ENCODE results near the gene AMTN. TPM values are rescaled to one million over a fixed set of nuclear protein-coding genes. Genes with fewer than 3 reads are reported as not detected.

The AMTN gene
- total and polyA plus RNA-seq, 4 donors, result not detected

DNA sequence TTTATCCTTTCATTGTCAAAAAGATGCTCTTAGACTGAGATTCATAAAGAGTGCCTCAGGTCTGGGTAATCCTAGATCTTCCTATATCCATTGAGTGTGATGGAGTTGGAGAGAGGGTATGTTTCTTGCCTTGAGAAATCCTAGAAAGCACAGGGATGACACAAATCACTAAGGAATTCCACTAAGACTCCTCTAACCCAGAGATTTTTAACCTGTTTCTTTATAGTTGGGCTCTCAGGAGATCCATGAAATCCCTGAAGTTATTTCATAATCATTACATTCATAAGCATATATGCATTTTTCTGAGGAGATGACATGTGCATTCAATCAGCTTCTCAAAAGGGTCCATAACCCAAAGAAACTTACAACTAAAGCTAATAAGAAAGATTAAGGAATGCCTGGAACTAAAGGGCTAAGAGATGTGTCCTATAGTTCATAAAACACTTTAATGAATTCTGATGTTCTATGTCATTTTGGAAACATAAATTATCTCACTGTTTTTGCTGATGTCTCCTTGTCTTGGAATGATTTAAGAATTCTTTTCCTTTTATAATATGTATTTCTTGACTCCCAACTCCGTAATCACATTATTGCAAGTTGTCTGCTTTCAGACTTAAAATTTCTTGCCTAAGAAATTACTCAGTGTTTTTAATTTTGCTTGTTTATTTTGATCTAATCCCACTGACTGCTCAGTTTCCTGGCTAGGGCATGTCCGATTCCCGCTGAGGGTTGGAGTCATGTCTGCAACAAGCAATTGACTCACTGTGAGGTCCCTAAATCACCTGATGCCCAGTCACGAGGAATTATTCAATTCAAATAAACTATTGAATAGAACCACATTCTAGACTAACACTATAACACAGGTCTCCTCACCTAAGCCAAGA is 2.8 kb upstream of the AMTN start:
- 74% methylated on average over 4 of the region's 4 CpGs for WGBS
- DNase-seq (ENCODE audit: low spot score), result no peak
- Histone ChIP-seq H3K9me3 (ENCODE audit: control insufficient read depth in 4 of 4, low read length in 3 of 4) (no peaks in the 10 kb centered on the region), H3K4me3 (ENCODE audit: low read depth in 1 of 3, low read length in 3 of 3) (no peak overlapping the region), H3K4me1 (ENCODE audit: control insufficient read depth in 4 of 4, insufficient read depth in 4 of 4, low read length in 3 of 4) (no peaks in the 10 kb centered on the region), H3K27ac (ENCODE audit: low read depth in 1 of 2, low read length in 2 of 2) (no peak overlapping the region), H3K36me3 (ENCODE audit: control insufficient read depth in 4 of 4, insufficient read depth in 3 of 4, low read depth in 1 of 4, low read length in 3 of 4) (no peaks in the 10 kb centered on the region), H3K27me3 (ENCODE audit: control insufficient read depth in 4 of 4, insufficient read depth in 4 of 4, low read length in 3 of 4) (no peaks in the 10 kb centered on the region), H3K9ac (ENCODE audit: low read depth in 1 of 2, low read length in 2 of 2) (no peak overlapping the region)
- TF ChIP-seq FOXA2 (IDR thresholded peaks at IDR 0.05), result no peak
- TF ChIP-seq YY1 (IDR thresholded peaks at IDR 0.05), result no peak
- no peak for TF ChIP-seq ATF3 (IDR thresholded peaks at IDR 0.05)
- TF ChIP-seq CTCF (IDR thresholded peaks at IDR 0.05; ENCODE audit: low read depth, low read length, missing input control), result no peak
- no peak for TF ChIP-seq GABPA (IDR thresholded peaks at IDR 0.05 in 1 of 2, conservative IDR thresholded peaks at IDR 0.05 in 1 of 2)
- TF ChIP-seq HNF4A (conservative IDR thresholded peaks at IDR 0.05), result no peak
- TF ChIP-seq MAX (IDR thresholded peaks at IDR 0.05), result no peak
- TF ChIP-seq, protein P1, sequence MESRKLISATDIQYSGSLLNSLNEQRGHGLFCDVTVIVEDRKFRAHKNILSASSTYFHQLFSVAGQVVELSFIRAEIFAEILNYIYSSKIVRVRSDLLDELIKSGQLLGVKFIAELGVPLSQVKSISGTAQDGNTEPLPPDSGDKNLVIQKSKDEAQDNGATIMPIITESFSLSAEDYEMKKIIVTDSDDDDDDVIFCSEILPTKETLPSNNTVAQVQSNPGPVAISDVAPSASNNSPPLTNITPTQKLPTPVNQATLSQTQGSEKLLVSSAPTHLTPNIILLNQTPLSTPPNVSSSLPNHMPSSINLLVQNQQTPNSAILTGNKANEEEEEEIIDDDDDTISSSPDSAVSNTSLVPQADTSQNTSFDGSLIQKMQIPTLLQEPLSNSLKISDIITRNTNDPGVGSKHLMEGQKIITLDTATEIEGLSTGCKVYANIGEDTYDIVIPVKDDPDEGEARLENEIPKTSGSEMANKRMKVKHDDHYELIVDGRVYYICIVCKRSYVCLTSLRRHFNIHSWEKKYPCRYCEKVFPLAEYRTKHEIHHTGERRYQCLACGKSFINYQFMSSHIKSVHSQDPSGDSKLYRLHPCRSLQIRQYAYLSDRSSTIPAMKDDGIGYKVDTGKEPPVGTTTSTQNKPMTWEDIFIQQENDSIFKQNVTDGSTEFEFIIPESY (IDR thresholded peaks at IDR 0.05), result no peak
- TF ChIP-seq HNF4G (IDR thresholded peaks at IDR 0.05), result no peak
- no peak for TF ChIP-seq SP1 (IDR thresholded peaks at IDR 0.05)
- no peak for TF ChIP-seq FOXA1 (IDR thresholded peaks at IDR 0.05)
- no peak for TF ChIP-seq JUND (IDR thresholded peaks at IDR 0.05)
- no peak for TF ChIP-seq EGR1 (IDR thresholded peaks at IDR 0.05; ENCODE audit: low read depth in 2 of 2)
- no peak for TF ChIP-seq RXRA (IDR thresholded peaks at IDR 0.05)

- 57% methylated on average over 3 of the region's 3 CpGs for WGBS
- TF ChIP-seq CTCF (IDR thresholded peaks at IDR 0.05; ENCODE audit: low read depth, low read length, missing input control), result no peak
- TF ChIP-seq RXRA (IDR thresholded peaks at IDR 0.05), result no peak
- TF ChIP-seq JUND (IDR thresholded peaks at IDR 0.05), result no peak
- no peak for TF ChIP-seq HNF4A (conservative IDR thresholded peaks at IDR 0.05)
- TF ChIP-seq, protein P1 (IDR thresholded peaks at IDR 0.05), result no peak
- no peak for TF ChIP-seq RAD21 (IDR thresholded peaks at IDR 0.05)
- TF ChIP-seq GABPA (IDR thresholded peaks at IDR 0.05 in 1 of 2, conservative IDR thresholded peaks at IDR 0.05 in 1 of 2), result no peak
- no peak for TF ChIP-seq NR2F2 (IDR thresholded peaks at IDR 0.05)
- TF ChIP-seq ATF3 (IDR thresholded peaks at IDR 0.05), result no peak
- TF ChIP-seq, protein P2, sequence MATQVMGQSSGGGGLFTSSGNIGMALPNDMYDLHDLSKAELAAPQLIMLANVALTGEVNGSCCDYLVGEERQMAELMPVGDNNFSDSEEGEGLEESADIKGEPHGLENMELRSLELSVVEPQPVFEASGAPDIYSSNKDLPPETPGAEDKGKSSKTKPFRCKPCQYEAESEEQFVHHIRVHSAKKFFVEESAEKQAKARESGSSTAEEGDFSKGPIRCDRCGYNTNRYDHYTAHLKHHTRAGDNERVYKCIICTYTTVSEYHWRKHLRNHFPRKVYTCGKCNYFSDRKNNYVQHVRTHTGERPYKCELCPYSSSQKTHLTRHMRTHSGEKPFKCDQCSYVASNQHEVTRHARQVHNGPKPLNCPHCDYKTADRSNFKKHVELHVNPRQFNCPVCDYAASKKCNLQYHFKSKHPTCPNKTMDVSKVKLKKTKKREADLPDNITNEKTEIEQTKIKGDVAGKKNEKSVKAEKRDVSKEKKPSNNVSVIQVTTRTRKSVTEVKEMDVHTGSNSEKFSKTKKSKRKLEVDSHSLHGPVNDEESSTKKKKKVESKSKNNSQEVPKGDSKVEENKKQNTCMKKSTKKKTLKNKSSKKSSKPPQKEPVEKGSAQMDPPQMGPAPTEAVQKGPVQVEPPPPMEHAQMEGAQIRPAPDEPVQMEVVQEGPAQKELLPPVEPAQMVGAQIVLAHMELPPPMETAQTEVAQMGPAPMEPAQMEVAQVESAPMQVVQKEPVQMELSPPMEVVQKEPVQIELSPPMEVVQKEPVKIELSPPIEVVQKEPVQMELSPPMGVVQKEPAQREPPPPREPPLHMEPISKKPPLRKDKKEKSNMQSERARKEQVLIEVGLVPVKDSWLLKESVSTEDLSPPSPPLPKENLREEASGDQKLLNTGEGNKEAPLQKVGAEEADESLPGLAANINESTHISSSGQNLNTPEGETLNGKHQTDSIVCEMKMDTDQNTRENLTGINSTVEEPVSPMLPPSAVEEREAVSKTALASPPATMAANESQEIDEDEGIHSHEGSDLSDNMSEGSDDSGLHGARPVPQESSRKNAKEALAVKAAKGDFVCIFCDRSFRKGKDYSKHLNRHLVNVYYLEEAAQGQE (IDR thresholded peaks at IDR 0.05), result no peak
- no peak for TF ChIP-seq HNF4G (IDR thresholded peaks at IDR 0.05)
- TF ChIP-seq TAF1 (conservative IDR thresholded peaks at IDR 0.05), result no peak
- TF ChIP-seq FOXA2 (IDR thresholded peaks at IDR 0.05), result no peak
Measured at GRCh38 chr4:70518716-70519115, 347 bp downstream of the AMTN start.

More at GRCh38 chr4:70518716-70519115, 347 bp downstream of the AMTN start:
- no peaks in the 10 kb centered on the region for H3K36me3 ChIP-seq (ENCODE audit: control insufficient read depth in 4 of 4, insufficient read depth in 3 of 4, low read depth in 1 of 4, low read length in 3 of 4)
- peaks cover 0 to 6% (median 0%) of the 10 kb centered on the region in 4 donors for H3K27me3 ChIP-seq (ENCODE audit: control insufficient read depth in 4 of 4, insufficient read depth in 4 of 4, low read length in 3 of 4)
- DNase-seq (ENCODE audit: low spot score), result no peak
- no peaks in the 10 kb centered on the region for H3K9me3 ChIP-seq (ENCODE audit: control insufficient read depth in 4 of 4, low read length in 3 of 4)
- no peaks in the 10 kb centered on the region for H3K4me1 ChIP-seq (ENCODE audit: control insufficient read depth in 4 of 4, insufficient read depth in 4 of 4, low read length in 3 of 4)
- no peak overlapping the region for H3K4me3 ChIP-seq (ENCODE audit: low read depth in 1 of 3, low read length in 3 of 3)
- H3K27ac ChIP-seq (ENCODE audit: low read depth in 1 of 2, low read length in 2 of 2), result no peak overlapping the region
- H3K9ac ChIP-seq (ENCODE audit: low read depth in 1 of 2, low read length in 2 of 2), result no peak overlapping the region
